Activated CD4-positive, alpha-beta memory T cell treated with anti-CD3 and anti-CD28 coated beads for 36 hours (primary cell): ENCODE measurements around the gene C17orf100. TPM values are rescaled to one million over a fixed set of nuclear protein-coding genes. Genes with fewer than 3 reads are reported as not detected.

ENCODE experiments used
- CTCF ChIA-PET: fragments of 350-600 bp; sonication (Branson Sonifier 250); formaldehyde crosslinking; loops from one replicate; lab custom pipeline; 2021; ENCODE audit warnings: antibody characterized with exemption, inconsistent platforms; lab: Charles Lee
- POLR2A ChIA-PET: fragments of 350-600 bp; sonication (Branson Sonifier 250); formaldehyde crosslinking; loops from one replicate; lab custom pipeline; 2021; ENCODE audit warnings: antibody characterized with exemption; lab: Charles Lee
- DNase-seq: peaks from one replicate; pipeline ENCODE4 v3.0.0-alpha.2; 2020
- H3K27ac Mint-ChIP-seq: one replicate; pipeline ENCODE4 v1.8.0; 2021; ENCODE audit warnings: mixed read lengths
- H3K27me3 Mint-ChIP-seq: one replicate; pipeline ENCODE4 v1.8.0; 2021; ENCODE audit warnings: mixed read lengths
- H3K36me3 Mint-ChIP-seq: one replicate; pipeline ENCODE4 v1.8.0; 2021; ENCODE audit warnings: mixed read lengths
- H3K4me1 Mint-ChIP-seq: one replicate; pipeline ENCODE4 v1.8.0; 2021; ENCODE audit warnings: low read depth, mixed read lengths
- H3K4me3 Mint-ChIP-seq: one replicate; pipeline ENCODE4 v1.8.0; 2021; ENCODE audit warnings: mild to moderate bottlenecking, mixed read lengths
- H3K9me3 Mint-ChIP-seq: one replicate; pipeline ENCODE4 v1.8.0; 2021; ENCODE audit warnings: mixed read lengths
- intact Hi-C: fragments of 100-400 bp; cut with micrococcal nuclease; formaldehyde crosslinking; loops from one replicate; pipeline ENCODE4 v1.15.1; 2023
- total RNA-seq, 2 experiments: library from RNA; stranded (reverse); gene quantifications; one replicate each; pipeline ENCODE4 v1.2.3, GENCODE V29; 2021

C17orf100 gene
- total RNA-seq, result 1 to 10 TPM; 1.5 to 1.8 TPM

DNA sequence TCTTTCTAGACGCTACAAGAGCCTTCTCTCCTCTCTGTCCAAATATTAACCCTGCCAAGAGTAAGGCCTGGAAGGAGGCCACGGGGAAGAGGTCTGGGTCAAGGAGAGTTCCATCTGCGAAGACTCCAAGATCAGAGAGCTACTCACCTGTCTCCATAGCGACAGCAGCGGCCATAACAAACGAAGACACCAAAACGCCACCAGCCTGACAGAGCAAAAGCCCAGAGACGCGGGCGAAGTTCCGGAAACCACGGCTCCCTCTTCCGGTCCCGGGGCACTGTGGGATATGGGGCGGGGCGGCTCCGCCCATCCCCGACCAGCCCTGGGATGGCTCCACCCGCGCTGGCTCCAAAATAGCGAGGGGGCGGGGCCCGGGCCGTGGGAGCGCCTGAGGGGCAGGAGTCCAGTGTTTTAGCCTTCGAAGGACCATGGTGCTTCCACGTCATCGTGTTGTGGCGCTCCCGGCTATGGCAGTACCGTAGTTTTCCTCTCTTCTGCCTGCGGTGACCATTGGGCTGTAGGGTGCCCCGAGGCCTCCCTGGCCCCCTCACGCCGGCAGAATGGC is at the start of gene C17orf100, which contains the start of gene MED31:
Gene C17orf100 (plus strand): TSS at position 409 of the 565 bp plus-strand sequence. CDS start 152 bp downstream, at position 561.
Gene MED31 (minus strand): TSS at position 252 of the 565 bp plus-strand sequence. CDS start 77 bp downstream, at position 175.
- peak within 1 kb of the TSS; percentile 99 for H3K4me3 Mint-ChIP-seq
- H3K4me1 Mint-ChIP-seq, result peaks cover 60% of the 10 kb centered on the region
- DNase-seq, result peak; percentile 97
- ChIA-PET CTCF (interaction anchor here (0.6 to 1.8 kb wide), 3 partner anchors 10 to 353 kb away, joined by 3 to 10 read pairs (median 6); partner anchors contain the start of gene TXNDC17), POLR2A (interaction anchor here (1.3 kb wide), 3 partner anchors 9 to 384 kb away, joined by 3 to 28 read pairs (median 7); partner anchors contain the start of genes KIAA0753, SLC16A13 and TXNDC17)
- peak within 1 kb of the TSS; percentile 97 for H3K27ac Mint-ChIP-seq
- intact Hi-C loops, result loop anchor here (1.0 to 2.0 kb wide), 2 partner anchors 9 to 363 kb away; a partner anchor contains a TSS
- H3K27me3 Mint-ChIP-seq, result no peaks in the 10 kb centered on the region
- no peaks in the 10 kb centered on the region for H3K9me3 Mint-ChIP-seq
- H3K36me3 Mint-ChIP-seq, result peaks cover 23% of the 10 kb centered on the region

DNA sequence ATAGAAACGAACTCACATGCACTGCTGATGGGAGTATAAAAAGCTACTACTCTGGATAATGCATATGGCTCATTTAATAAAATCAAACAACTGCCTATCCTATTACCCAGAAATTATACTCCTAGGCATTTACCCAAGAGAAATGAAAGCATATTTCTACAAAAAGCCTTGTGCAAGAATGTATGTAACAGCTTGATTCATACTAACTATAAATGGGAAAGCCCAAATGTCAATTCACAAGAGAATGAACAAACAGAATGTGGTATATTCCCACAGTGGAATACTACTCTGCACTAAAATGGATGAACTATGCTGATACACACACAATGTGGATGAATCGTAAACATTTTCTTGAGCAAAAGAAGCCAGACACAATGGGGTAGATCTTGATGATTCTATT is 49.4 kb upstream of the C17orf100 start:
- Mint-ChIP-seq H3K27ac (no peak overlapping the region), H3K4me3 (no peak overlapping the region), H3K27me3 (no peaks in the 10 kb centered on the region), H3K4me1 (peaks cover 7% of the 10 kb centered on the region), H3K9me3 (no peaks in the 10 kb centered on the region), H3K36me3 (peaks cover 38% of the 10 kb centered on the region)
- ChIA-PET POLR2A (no interaction called here), CTCF (interaction anchor here (1.7 kb wide), 1 partner anchor 129 kb away, joined by 5 read pairs; no protein-coding TSS in a partner anchor)
- DNase-seq, result no peak
- intact Hi-C loops, result no loop called here

DNA sequence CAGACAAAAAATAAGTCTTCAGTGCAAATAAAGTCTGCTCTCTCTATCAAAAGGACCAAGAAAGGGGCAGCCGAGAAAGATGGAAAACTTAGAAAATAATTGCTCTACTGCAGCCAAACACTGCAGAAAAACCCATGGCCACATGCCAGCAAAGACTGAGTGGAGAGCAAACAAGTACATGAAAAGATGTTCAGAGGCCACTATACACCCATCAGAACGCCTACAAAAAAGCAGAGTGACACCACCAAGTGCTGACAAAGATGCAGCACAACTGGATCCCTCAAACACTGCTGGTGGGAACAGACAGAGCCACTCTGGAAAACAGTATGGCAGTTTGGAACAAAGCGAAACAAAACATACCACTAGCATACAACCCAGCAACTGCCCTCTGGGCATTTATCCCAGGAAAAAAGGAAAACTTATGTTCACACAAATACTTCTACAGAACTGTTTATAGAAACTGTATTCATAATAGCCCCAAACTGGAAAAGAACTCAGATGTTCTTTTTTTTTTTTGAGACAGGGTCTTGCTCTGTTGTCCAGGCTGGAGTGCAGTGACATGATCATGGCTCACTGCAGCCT is 47.7 kb upstream of the C17orf100 start:
- CTCF ChIA-PET, result no interaction called here
- H3K9me3 Mint-ChIP-seq, result no peaks in the 10 kb centered on the region
- DNase-seq, result no peak
- H3K4me1 Mint-ChIP-seq, result peaks cover 7% of the 10 kb centered on the region
- H3K27ac Mint-ChIP-seq, result no peak overlapping the region
- no peak overlapping the region for H3K4me3 Mint-ChIP-seq
- H3K27me3 Mint-ChIP-seq, result no peaks in the 10 kb centered on the region
- POLR2A ChIA-PET, result no interaction called here
- intact Hi-C loops, result no loop called here
- H3K36me3 Mint-ChIP-seq, result peaks cover 41% of the 10 kb centered on the region

DNA sequence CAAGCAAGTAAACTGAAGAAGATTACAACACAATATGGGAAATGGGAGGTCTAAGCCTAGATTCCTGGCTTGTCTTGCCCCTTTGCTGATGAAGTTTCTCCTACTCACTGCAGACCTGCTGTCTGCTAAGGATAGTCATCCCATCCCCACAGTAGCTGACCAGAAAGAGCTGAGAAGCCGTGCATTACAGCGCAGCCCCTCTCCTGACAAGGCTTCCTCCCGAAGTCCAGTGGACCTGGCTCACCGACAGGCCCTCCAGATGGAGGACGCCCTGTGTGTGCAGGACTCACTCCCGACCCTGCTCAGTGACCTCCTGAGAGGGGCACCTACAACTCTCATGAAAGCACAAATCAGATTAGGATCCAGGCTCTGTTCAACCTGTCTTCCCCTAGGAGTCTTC is 46.4 kb upstream of the C17orf100 start:
- Mint-ChIP-seq H3K4me3 (no peak overlapping the region), H3K36me3 (peaks cover 48% of the 10 kb centered on the region), H3K9me3 (no peaks in the 10 kb centered on the region), H3K4me1 (peaks cover 7% of the 10 kb centered on the region), H3K27me3 (no peaks in the 10 kb centered on the region), H3K27ac (no peak overlapping the region)
- CTCF ChIA-PET, result no interaction called here
- POLR2A ChIA-PET, result no interaction called here
- DNase-seq, result no peak
- intact Hi-C loops, result no loop called here

DNA sequence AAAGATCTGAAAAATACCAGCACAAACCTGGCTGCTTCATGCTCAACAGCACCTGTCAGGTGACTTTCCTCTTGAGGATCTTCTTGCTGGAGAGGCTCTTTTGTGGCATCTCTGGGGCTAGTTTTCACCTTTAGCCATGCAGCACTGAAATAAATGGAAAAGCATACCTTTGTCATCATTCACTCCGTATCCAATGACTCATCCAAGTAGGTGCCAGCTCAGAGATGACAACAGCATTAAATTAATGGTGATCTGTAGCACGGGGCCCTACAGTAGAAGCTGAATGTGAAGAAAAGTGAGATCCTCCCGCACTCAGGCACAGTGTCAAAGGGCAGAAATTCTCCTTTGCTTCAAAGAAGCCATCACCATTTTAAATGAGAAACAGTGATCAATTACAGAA is 43.2 kb upstream of the C17orf100 start:
- ChIA-PET CTCF (interaction anchor here (1.0 kb wide), 1 partner anchor 135 kb away, joined by 4 read pairs; no protein-coding TSS in a partner anchor), POLR2A (interaction anchor here (1.3 kb wide), 1 partner anchor 11 kb away, joined by 4 read pairs; no protein-coding TSS in a partner anchor)
- Mint-ChIP-seq H3K27ac (no peak overlapping the region), H3K27me3 (no peaks in the 10 kb centered on the region), H3K4me1 (peaks cover under 1% of the 10 kb centered on the region), H3K9me3 (no peaks in the 10 kb centered on the region), H3K4me3 (no peak overlapping the region), H3K36me3 (peaks cover 37% of the 10 kb centered on the region)
- intact Hi-C loops, result no loop called here
- no peak for DNase-seq

DNA sequence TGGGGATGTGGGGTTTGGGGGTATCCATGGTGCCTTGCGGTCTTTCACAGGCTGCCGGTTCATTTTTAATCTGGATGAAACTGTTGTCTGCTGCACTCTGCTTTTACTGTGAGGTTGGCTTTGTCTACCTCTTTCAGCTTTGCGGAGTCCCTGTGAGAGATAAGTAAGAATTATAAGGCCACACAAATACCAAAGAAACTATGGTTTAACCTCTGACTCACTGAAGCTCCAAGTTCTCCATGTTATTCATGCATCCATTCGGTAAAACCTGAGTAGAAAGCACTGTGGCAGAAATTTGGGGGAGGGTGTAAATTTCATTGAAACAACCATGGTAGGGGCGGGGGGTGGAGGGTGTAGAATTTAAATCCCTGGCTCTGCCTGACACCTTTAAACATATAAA is 41.6 kb upstream of the C17orf100 start:
- ChIA-PET POLR2A (no interaction called here), CTCF (interaction anchor here (1.2 kb wide), 1 partner anchor 137 kb away, joined by 3 read pairs; no protein-coding TSS in a partner anchor)
- Mint-ChIP-seq H3K27ac (no peak overlapping the region), H3K4me1 (no peaks in the 10 kb centered on the region), H3K36me3 (peaks cover 37% of the 10 kb centered on the region), H3K27me3 (no peaks in the 10 kb centered on the region), H3K9me3 (no peaks in the 10 kb centered on the region), H3K4me3 (no peak overlapping the region)
- intact Hi-C loops, result no loop called here
- no peak for DNase-seq

DNA sequence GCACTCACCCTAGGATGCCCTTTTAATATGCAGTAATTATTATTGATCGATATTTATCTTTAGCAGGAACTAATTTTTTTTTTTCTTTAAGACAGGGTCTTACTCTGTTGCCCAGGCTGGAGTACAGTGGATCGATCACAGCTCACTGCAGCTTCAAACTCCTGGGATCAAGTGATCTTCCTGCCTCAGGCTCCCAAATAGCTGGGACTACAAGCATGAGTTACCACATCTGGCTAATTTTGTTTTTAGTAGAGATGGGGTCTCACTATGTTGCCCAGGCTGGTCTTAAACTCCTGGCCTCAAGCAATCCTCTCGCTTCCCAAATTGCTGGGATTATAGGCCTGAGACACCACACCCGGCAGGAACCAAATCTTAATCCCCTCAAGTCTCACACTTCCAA is 40.3 kb upstream of the C17orf100 start:
- ChIA-PET POLR2A (no interaction called here), CTCF (no interaction called here)
- Mint-ChIP-seq H3K4me3 (no peak overlapping the region), H3K27me3 (no peaks in the 10 kb centered on the region), H3K27ac (no peak overlapping the region), H3K4me1 (no peaks in the 10 kb centered on the region), H3K36me3 (peaks cover 32% of the 10 kb centered on the region), H3K9me3 (no peaks in the 10 kb centered on the region)
- no peak for DNase-seq
- intact Hi-C loops, result no loop called here

DNA sequence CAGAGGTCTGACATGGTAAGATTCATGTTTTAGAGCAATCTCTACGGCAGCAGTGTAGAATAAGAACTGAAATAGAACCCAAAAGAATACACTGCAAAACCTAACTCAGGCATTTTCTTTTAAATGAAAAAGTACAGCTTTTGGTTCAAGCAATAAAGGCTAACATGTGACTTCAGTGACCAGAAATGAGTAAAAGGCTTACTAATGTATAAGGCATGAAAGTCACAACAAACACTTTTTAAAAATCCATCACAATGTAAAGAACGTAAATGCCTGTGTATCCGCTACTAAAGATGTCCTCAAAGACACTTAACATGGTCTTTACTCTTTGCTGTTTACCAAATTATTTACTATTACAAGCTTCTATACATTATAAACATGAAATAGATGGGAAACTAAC is 27.6 kb upstream of the C17orf100 start:
- CTCF ChIA-PET, result no interaction called here
- no peaks in the 10 kb centered on the region for H3K9me3 Mint-ChIP-seq
- H3K27me3 Mint-ChIP-seq, result no peaks in the 10 kb centered on the region
- H3K27ac Mint-ChIP-seq, result no peak overlapping the region
- no peak for DNase-seq
- H3K4me3 Mint-ChIP-seq, result no peak overlapping the region
- no peaks in the 10 kb centered on the region for H3K4me1 Mint-ChIP-seq
- intact Hi-C loops, result no loop called here
- POLR2A ChIA-PET, result no interaction called here
- H3K36me3 Mint-ChIP-seq, result peaks cover 27% of the 10 kb centered on the region

DNA sequence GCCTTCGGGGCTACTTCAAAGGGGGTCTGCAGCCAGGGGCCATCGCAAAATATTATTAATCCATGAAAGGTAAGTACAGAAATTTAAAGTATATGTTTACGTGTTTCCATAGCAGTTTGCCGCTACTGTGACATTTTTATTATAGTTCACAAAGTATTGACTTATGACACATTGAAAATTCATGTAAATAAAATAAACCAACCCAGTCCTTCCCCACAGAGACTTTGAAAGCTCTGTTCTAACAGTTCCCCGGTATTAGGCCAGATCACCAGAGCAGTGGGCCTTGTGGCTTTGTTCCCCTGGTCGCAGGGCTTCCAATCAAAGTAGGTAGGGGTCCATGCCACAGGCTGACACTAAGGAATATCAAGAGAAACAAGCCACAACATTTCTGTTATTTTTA is 24.9 kb upstream of the C17orf100 start:
- intact Hi-C loops, result no loop called here
- no peaks in the 10 kb centered on the region for H3K9me3 Mint-ChIP-seq
- no peaks in the 10 kb centered on the region for H3K27me3 Mint-ChIP-seq
- DNase-seq, result no peak
- peaks cover 6% of the 10 kb centered on the region for H3K4me1 Mint-ChIP-seq
- ChIA-PET POLR2A (no interaction called here), CTCF (no interaction called here)
- no peak overlapping the region for H3K27ac Mint-ChIP-seq
- H3K36me3 Mint-ChIP-seq, result peaks cover 36% of the 10 kb centered on the region
- H3K4me3 Mint-ChIP-seq, result no peak overlapping the region

DNA sequence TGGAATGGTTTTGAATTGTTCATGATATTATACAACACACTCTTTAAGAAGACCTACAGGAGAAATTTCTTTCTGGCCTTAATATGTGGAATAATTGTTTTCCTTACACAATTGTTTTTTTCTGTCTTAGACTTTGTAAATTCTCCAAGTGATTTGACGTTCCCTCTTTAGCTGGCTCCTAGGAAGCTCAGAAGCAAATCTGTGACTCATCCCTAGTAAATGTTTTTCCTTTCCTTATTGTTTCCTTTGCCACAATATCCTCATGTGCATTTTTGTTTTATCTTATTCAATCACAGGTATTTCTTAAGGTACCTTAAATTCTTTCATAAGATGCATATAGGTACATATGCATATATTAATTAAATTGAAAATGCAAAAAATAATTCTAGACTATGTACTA is 24.5 kb upstream of the C17orf100 start:
- Mint-ChIP-seq H3K4me1 (peaks cover 6% of the 10 kb centered on the region), H3K27me3 (no peaks in the 10 kb centered on the region), H3K9me3 (no peaks in the 10 kb centered on the region), H3K36me3 (peaks cover 36% of the 10 kb centered on the region), H3K27ac (no peak overlapping the region), H3K4me3 (no peak overlapping the region)
- no peak for DNase-seq
- ChIA-PET POLR2A (no interaction called here), CTCF (no interaction called here)
- intact Hi-C loops, result no loop called here

DNA sequence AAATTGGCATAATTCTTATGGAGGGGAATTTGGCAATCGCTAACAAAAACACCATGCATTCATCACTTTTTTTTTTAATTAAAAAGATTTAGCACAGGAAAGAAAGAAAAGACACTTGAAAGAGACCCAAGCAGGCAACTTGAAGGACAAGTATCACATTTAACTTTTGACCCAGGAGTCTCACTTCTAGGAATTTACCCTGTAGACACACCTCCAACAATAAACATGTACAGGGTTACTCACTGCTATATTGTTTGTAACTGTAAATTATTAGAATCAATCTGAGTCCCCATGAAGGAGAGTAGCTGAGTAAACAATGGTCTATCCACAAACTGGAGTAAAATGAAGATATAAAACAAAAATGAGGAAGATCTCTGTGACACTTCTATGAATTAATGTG is 21.2 kb upstream of the C17orf100 start:
- H3K36me3 Mint-ChIP-seq, result peaks cover 55% of the 10 kb centered on the region
- no peak for DNase-seq
- peaks cover 6% of the 10 kb centered on the region for H3K4me1 Mint-ChIP-seq
- intact Hi-C loops, result no loop called here
- CTCF ChIA-PET, result no interaction called here
- no peaks in the 10 kb centered on the region for H3K9me3 Mint-ChIP-seq
- no peak overlapping the region for H3K4me3 Mint-ChIP-seq
- POLR2A ChIA-PET, result no interaction called here
- H3K27me3 Mint-ChIP-seq, result no peaks in the 10 kb centered on the region
- H3K27ac Mint-ChIP-seq, result no peak overlapping the region

DNA sequence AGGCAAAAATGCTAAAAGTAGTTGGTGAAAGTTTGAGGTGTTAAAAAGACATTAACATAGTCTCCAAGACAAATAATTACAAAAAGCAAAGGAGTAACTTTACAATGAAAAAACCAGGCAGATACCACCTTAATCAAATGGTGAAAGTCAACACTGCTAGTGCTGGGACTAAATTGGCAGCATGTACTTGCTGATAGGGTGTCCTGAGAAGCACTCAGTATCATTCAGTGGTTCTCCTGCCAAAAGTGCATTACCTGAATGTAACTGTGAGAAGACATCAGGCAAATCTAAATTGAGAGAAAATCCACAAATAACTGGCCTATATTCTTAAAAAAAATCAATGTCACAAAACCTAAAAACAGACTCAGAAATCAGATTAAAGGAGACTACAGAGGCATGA is 19.0 kb upstream of the C17orf100 start:
- CTCF ChIA-PET, result no interaction called here
- Mint-ChIP-seq H3K27ac (no peak overlapping the region), H3K9me3 (no peaks in the 10 kb centered on the region), H3K4me1 (peaks cover 6% of the 10 kb centered on the region), H3K4me3 (no peak overlapping the region), H3K27me3 (no peaks in the 10 kb centered on the region), H3K36me3 (peaks cover 52% of the 10 kb centered on the region)
- intact Hi-C loops, result no loop called here
- POLR2A ChIA-PET, result no interaction called here
- no peak for DNase-seq
